HEK293 (cell line): ENCODE measurements around the gene CPA4.
"Not testable (repeated sequence)": the region's sequence is repeated elsewhere in the genome, so short reads cannot be mapped to it uniquely, and the experiment has no call there.

Source experiments
- CTCF ChIA-PET: fragments of 350-600 bp; formaldehyde crosslinking; extraction: SDS; loops from one replicate; lab custom pipeline; 2021; ENCODE audit warnings: antibody characterized with exemption; lab: Yijun Ruan, JAX
- POLR2A ChIA-PET: fragments of 300-600 bp; formaldehyde crosslinking; extraction: SDS; loops from one replicate; lab custom pipeline; 2020; ENCODE audit warnings: antibody characterized with exemption, inconsistent platforms; lab: Yijun Ruan, JAX
- H3K27ac ChIP-seq: fragments of 200-500 bp; sonication (Bioruptor generic); 2 replicates; pipeline ENCODE4 v1.5.1; 2014; ENCODE audit warnings: low read depth, low read length, control low read depth, inconsistent platforms; ENCODE audit errors: extremely low read depth
- H3K36me3 ChIP-seq, 2 experiments: fragments of 200-500 bp in 1 of 2; sonication (Bioruptor generic) in 1 of 2; 1 replicate in 1 of 2; 2 replicates in 1 of 2; pipeline ENCODE4 v1.5.1; 2014 to 2017; ENCODE audit warnings: inconsistent platforms in 2 of 2, low read length in 2 of 2; ENCODE audit not compliant: control insufficient read depth in 2 of 2, insufficient read depth in 1 of 2
- H3K4me1 ChIP-seq: fragments of 200-500 bp; sonication (Bioruptor generic); 2 replicates; pipeline ENCODE4 v1.5.1; 2014; ENCODE audit warnings: mild to moderate bottlenecking, low read length, inconsistent platforms; ENCODE audit not compliant: control insufficient read depth, insufficient read depth
- H3K4me3 ChIP-seq: 2 replicates; pipeline ENCODE4 v1.5.1; 2011; ENCODE audit warnings: low read depth, mild to moderate bottlenecking, control low read depth, low read length, moderate library complexity
- H3K9me3 ChIP-seq: fragments of 200-500 bp; sonication (Bioruptor generic); 2 replicates; pipeline ENCODE4 v1.5.1; 2014; ENCODE audit warnings: low read depth, low read length, inconsistent platforms; ENCODE audit not compliant: control insufficient read depth, insufficient read depth
- ZNF138 ChIP-seq: fragments of 450-650 bp; formaldehyde crosslinking; IDR thresholded peaks from 2 replicates; pipeline ENCODE4 v1.5.1; 2016; ENCODE audit warnings: missing biosample characterization, missing genetic modification characterization, borderline replicate concordance
- ZNF146 ChIP-seq: fragments of 450-650 bp; formaldehyde crosslinking; IDR thresholded peaks from 2 replicates; pipeline ENCODE4 v1.5.1; 2016; ENCODE audit warnings: missing biosample characterization, missing genetic modification characterization
- ZNF184 ChIP-seq: fragments of 450-650 bp; IDR thresholded peaks from 2 replicates; pipeline ENCODE4 v1.5.1; 2018; ENCODE audit warnings: missing biosample characterization, mild to moderate bottlenecking, missing genetic modification characterization
- ZNF366 ChIP-seq: fragments of 450-650 bp; formaldehyde crosslinking; conservative IDR thresholded peaks from 2 replicates; pipeline ENCODE4 v1.5.1; 2016; ENCODE audit warnings: missing biosample characterization, missing genetic modification characterization
- ZNF629 ChIP-seq: fragments of 450-650 bp; formaldehyde crosslinking; IDR thresholded peaks from 2 replicates; pipeline ENCODE4 v1.5.1; 2017; ENCODE audit warnings: missing biosample characterization, missing genetic modification characterization
- TF ChIP-seq, protein P1 (sequence below): fragments of 450-650 bp; formaldehyde crosslinking; IDR thresholded peaks from 2 replicates; pipeline ENCODE4 v1.5.1; 2016; ENCODE audit warnings: missing biosample characterization, missing genetic modification characterization
- TF ChIP-seq, protein P2 (sequence below): fragments of 450-650 bp; formaldehyde crosslinking; IDR thresholded peaks from 2 replicates; pipeline ENCODE4 v1.5.1; 2016; ENCODE audit warnings: missing biosample characterization, missing genetic modification characterization
- TF ChIP-seq, protein P3 (sequence below): fragments of 450-650 bp; formaldehyde crosslinking; IDR thresholded peaks from 2 replicates; pipeline ENCODE4 v1.5.1; 2016; ENCODE audit warnings: missing biosample characterization, missing genetic modification characterization

The CPA4 gene, protein sequence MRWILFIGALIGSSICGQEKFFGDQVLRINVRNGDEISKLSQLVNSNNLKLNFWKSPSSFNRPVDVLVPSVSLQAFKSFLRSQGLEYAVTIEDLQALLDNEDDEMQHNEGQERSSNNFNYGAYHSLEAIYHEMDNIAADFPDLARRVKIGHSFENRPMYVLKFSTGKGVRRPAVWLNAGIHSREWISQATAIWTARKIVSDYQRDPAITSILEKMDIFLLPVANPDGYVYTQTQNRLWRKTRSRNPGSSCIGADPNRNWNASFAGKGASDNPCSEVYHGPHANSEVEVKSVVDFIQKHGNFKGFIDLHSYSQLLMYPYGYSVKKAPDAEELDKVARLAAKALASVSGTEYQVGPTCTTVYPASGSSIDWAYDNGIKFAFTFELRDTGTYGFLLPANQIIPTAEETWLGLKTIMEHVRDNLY

DNA sequence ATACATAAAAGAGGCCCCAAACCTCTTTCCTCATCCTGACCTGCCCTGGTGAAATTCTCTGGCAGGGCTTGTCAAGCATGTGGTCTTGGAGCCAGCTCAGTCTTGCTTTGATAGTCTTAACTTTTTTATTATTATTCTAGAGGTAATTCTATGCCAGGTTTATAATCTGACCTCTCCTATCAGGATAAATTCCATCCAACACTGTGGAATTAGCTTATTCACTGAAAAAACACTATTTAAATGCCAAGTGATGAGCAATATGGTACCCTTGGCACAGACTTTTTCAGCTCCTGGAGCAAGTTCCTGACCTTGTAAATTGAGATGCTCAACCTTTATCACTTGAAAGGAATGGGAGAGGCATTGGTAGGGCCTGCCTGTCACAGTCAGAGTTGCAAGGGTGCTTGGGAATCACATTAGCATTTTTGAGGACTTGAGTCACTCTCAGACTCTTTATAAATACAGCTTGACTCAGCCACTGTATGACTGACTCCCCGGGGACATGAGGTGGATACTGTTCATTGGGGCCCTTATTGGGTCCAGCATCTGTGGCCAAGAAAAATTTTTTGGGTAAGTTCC lies at the start of gene CPA4:
Gene CPA4 (plus strand): TSS at position 480 of the 576 bp plus-strand sequence. CDS start 20 bp downstream, at position 500.
- H3K4me3 ChIP-seq: no peak within 1 kb of the TSS
- no peaks in the 10 kb centered on the region for H3K4me1 ChIP-seq
- CTCF ChIA-PET: no interaction called here
- H3K9me3 ChIP-seq: no peaks in the 10 kb centered on the region
- H3K36me3 ChIP-seq: no peaks in the 10 kb centered on the region
- POLR2A ChIA-PET: no interaction called here
- no peak within 1 kb of the TSS for H3K27ac ChIP-seq
- TF ChIP-seq, protein P1, sequence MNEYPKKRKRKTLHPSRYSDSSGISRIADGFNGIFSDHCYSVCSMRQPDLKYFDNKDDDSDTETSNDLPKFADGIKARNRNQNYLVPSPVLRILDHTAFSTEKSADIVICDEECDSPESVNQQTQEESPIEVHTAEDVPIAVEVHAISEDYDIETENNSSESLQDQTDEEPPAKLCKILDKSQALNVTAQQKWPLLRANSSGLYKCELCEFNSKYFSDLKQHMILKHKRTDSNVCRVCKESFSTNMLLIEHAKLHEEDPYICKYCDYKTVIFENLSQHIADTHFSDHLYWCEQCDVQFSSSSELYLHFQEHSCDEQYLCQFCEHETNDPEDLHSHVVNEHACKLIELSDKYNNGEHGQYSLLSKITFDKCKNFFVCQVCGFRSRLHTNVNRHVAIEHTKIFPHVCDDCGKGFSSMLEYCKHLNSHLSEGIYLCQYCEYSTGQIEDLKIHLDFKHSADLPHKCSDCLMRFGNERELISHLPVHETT (tag by site-specific recombination): peak; percentile 20; the same call in 1 of the 2 replicates
- TF ChIP-seq ZNF138 (tag by site-specific recombination): no peak
- TF ChIP-seq ZNF366 (tag by site-specific recombination): peak; percentile 52; the same call in 1 of the 2 replicates
- TF ChIP-seq ZNF184: peak; percentile 23; the same call in 1 of the 2 replicates
- TF ChIP-seq ZNF629 (tag by site-specific recombination): peak; percentile 45; the same call in 1 of the 2 replicates

DNA sequence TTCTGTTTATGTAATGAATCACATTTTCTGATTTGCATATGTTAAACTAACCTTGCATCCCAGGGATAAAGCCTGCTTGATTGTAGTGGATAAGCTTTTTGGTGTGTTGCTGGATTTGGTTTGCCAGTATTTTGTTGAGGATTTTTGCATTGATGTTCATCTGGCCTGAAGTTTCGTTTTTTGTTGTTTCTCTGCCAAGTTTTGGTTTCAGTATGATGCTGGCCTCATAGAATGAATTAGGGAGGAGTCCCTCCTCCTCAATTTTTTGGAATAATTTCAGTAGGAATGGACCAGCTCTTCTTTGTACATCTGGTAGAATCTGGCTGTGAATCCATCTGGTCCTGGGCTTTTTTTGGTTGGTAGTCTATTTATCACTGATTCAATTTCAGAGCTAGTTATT lies 49.5 kb upstream of the CPA4 start:
- H3K9me3 ChIP-seq, H3K4me1 ChIP-seq, H3K36me3 ChIP-seq, H3K27ac ChIP-seq, POLR2A ChIA-PET, H3K4me3 ChIP-seq: not testable (repeated sequence)
- CTCF ChIA-PET: interaction anchor here (0.5 to 2.1 kb wide), 15 partner anchors 9 to 515 kb away, joined by 3 to 11 read pairs (median 3); partner anchors contain the start of gene CPA2

DNA sequence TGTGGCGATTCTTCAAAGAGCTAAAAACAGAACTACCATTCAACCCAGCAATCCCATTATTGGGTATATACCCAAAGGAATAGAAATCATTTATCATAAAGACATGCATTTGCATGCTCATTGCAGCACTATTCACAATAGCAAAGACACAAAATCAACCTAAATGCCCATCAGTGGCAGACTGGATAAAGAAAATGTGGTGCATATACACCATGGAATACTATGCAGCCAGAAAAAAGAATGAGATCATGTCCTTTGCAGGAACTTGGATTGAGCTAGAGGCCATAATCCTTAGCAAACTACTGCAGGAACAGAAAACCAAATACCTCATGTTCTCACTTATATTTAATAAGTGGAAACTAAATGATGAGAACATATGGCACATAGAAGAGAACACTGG lies 46.5 kb upstream of the CPA4 start:
- CTCF ChIA-PET: interaction anchor here (0.9 kb wide), 1 partner anchor 174 kb away, joined by 4 read pairs; no protein-coding TSS in a partner anchor
- H3K9me3 ChIP-seq, H3K4me3 ChIP-seq, H3K36me3 ChIP-seq, H3K4me1 ChIP-seq, H3K27ac ChIP-seq, POLR2A ChIA-PET: not testable (repeated sequence)
- peak; percentile 60; the same call in 1 of the 2 replicates for TF ChIP-seq ZNF146 (tag by site-specific recombination)

DNA sequence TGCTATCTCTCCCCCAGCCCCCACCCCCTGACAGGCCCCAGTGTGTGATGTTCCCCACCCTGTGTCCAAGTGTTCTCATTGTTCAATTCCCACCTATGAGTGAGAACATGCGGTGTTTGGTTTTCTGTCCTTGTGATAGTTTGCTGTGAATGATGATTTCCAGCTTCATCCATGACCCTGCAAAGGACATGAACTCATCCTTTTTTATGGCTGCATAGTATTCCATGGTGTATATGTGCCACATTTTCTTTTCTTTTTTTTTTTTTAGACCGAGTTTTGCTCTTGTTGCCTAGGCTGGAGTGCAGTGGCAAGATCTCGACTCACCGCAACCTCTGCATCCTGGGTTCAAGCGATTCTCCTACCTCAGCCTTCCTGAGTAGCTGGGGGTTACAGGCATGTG lies 44.1 kb upstream of the CPA4 start:
- TF ChIP-seq, protein P2, sequence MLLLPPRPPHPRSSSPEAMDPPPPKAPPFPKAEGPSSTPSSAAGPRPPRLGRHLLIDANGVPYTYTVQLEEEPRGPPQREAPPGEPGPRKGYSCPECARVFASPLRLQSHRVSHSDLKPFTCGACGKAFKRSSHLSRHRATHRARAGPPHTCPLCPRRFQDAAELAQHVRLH (tag by site-specific recombination): peak; percentile 70; the same call in 1 of the 2 replicates
- TF ChIP-seq, protein P3, sequence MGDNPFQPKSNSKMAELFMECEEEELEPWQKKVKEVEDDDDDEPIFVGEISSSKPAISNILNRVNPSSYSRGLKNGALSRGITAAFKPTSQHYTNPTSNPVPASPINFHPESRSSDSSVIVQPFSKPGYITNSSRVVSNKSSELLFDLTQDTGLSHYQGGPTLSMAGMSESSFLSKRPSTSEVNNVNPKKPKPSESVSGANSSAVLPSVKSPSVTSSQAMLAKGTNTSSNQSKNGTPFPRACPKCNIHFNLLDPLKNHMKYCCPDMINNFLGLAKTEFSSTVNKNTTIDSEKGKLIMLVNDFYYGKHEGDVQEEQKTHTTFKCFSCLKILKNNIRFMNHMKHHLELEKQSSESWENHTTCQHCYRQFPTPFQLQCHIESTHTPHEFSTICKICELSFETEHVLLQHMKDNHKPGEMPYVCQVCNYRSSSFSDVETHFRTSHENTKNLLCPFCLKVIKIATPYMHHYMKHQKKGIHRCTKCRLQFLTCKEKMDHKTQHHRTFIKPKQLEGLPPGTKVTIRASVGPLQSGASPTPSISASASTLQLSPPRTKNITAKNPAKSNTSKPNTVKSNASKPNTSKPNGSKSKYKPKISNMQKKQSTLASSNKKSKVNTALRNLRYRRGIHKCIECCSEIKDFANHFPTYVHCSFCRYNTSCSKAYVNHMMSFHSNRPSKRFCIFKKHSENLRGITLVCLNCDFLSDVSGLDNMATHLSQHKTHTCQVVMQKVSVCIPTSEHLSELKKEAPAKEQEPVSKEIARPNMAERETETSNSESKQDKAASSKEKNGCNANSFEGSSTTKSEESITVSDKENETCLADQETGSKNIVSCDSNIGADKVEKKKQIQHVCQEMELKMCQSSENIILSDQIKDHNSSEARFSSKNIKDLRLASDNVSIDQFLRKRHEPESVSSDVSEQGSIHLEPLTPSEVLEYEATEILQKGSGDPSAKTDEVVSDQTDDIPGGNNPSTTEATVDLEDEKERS: peak; percentile 87
- peak; percentile 94 for TF ChIP-seq ZNF146 (tag by site-specific recombination)
- H3K4me3 ChIP-seq, H3K27ac ChIP-seq, CTCF ChIA-PET, H3K36me3 ChIP-seq, H3K4me1 ChIP-seq, H3K9me3 ChIP-seq, POLR2A ChIA-PET: not testable (repeated sequence)

DNA sequence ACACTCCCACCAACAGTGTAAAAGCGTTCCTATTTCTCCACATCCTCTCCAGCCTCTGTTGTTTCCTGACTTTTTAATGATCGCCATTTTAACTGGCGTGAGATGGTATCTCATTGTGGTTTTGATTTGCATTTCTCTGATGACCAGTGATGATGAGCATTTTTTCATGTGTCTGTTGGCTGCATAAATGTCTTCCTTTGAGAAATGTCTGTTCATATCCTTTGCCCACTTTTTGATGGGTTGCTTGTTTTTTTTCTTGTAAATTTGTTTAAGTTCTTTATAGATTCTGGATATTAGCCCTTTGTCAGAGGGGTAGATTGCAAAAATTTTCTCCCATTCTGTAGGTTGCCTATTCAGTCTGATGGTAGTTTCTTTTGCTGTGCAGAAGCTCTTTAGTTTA lies 43.3 kb upstream of the CPA4 start:
- H3K36me3 ChIP-seq, CTCF ChIA-PET, H3K9me3 ChIP-seq, H3K4me1 ChIP-seq, POLR2A ChIA-PET, H3K4me3 ChIP-seq, H3K27ac ChIP-seq: not testable (repeated sequence)
